ENCODE measurements around the gene CHST7. TPM values are rescaled to one million over a fixed set of nuclear protein-coding genes. Genes with fewer than 3 reads are reported as not detected.

The CHST7 gene
- total and polyA plus RNA-seq, 2 of the 8 experiments (the other 6 are each of a cell fraction or from before 2014, with no cell fraction given): 7.9 to 14.1 TPM

GRCh38 chrX:46595084-46595483 is 21.5 kb downstream of the CHST7 start:
- Histone ChIP-seq H3K27ac (ENCODE audit: low read depth, low read length) (no peak overlapping the region), H3K79me2 (ENCODE audit: control insufficient read depth in 1 of 2, insufficient read depth in 2 of 2, low read length in 2 of 2) (peaks cover 0 to 46% of the 10 kb centered on the region in 2 experiments; a peak in 2 of 4 replicates), H3K4me3 (ENCODE audit: extremely low read depth in 1 of 4, insufficient read depth in 2 of 4, low read depth in 3 of 4, low read length in 4 of 4) (no peak overlapping the region), H3K56ac (replicated peaks; ENCODE audit: insufficient read length, low read depth, low read length) (no peak overlapping the region), H3K18ac (ENCODE audit: extremely low read depth, low read length) (no peak overlapping the region), H4K5ac (ENCODE audit: insufficient read length, low read depth, low read length) (no peak overlapping the region), H3K79me1 (ENCODE audit: low read depth, low read length) (no peaks in the 10 kb centered on the region), H3K23ac (ENCODE audit: insufficient read length) (no peak overlapping the region), H3K23me2 (ENCODE audit: low read depth, low read length) (no peaks in the 10 kb centered on the region), H3K27me3 (replicated peaks in 1 of 4; ENCODE audit: control insufficient read depth in 3 of 4, extremely low read depth in 1 of 4, insufficient read depth in 3 of 4, low read length in 3 of 4) (no peaks in the 10 kb centered on the region), H3K4me1 (replicated peaks in 1 of 4; ENCODE audit: control insufficient read depth in 3 of 4, insufficient read depth in 4 of 4, low read length in 3 of 4) (no peaks in the 10 kb centered on the region), H2BK120ac (replicated peaks; ENCODE audit: low read depth, low read length) (no peak overlapping the region), H3K4me2 (ENCODE audit: insufficient read depth in 1 of 2, low read depth in 2 of 2, low read length in 2 of 2) (no peak overlapping the region), H3K9me3 (ENCODE audit: insufficient read depth in 2 of 2, low read depth in 1 of 2, low read length in 1 of 2) (no peaks in the 10 kb centered on the region), H2BK20ac (ENCODE audit: low read length) (no peak overlapping the region), H3K36me3 (ENCODE audit: control insufficient read depth in 2 of 4, insufficient read depth in 4 of 4, low read length in 3 of 4) (no peaks in the 10 kb centered on the region), H2BK15ac (ENCODE audit: low read length) (no peak overlapping the region), H2AFZ (ENCODE audit: low read length) (no peak overlapping the region), H2BK12ac (ENCODE audit: low read depth, low read length) (no peak overlapping the region), H4K91ac (replicated peaks; ENCODE audit: insufficient read length, low read length) (no peak overlapping the region), H4K20me1 (replicated peaks in 1 of 2; ENCODE audit: control insufficient read depth in 1 of 2, insufficient read depth in 2 of 2, low read length in 2 of 2) (no peaks in the 10 kb centered on the region), H4K8ac (ENCODE audit: extremely low read depth, insufficient read depth, low read length) (no peak overlapping the region), H3K14ac (ENCODE audit: insufficient read length) (no peak overlapping the region), H2AK5ac (ENCODE audit: low read depth, low read length) (no peak overlapping the region), H3K9ac (replicated peaks in 1 of 4; ENCODE audit: extremely low read depth in 1 of 4, low read depth in 3 of 4, low read length in 3 of 4) (no peak overlapping the region), H2BK5ac (ENCODE audit: low read depth, low read length) (no peak overlapping the region), H3K4ac (replicated peaks; ENCODE audit: insufficient read length, low read depth, low read length) (no peak overlapping the region)
- ChIA-PET POLR2A (ENCODE audit: partially characterized antibody) (no interaction called here), CTCF (ENCODE audit: partially characterized antibody) (no interaction called here)
- FAIRE-seq (no peak), DNase-seq (ENCODE audit: low read depth in 1 of 2, low spot score in 2 of 2) (no peak)
- 67% methylated on average over 1 of the region's 1 CpG; no CpG with 5 or more reads in 1 of the 2 experiments for WGBS, 2 experiments (ENCODE audit: extremely low coverage in 1 of 2, insufficient coverage in 1 of 2, insufficient read length in 1 of 2, insufficient replicate concordance in 2 of 2, low coverage in 1 of 2, low lambda C conversion rate in 2 of 2, missing lambda C conversion rate in 1 of 2)
- TF ChIP-seq JUN (IDR thresholded peaks at IDR 0.05; ENCODE audit: low read depth, low read length): no peak
- TF ChIP-seq CTCF (IDR thresholded peaks at IDR 0.05; ENCODE audit: control extremely low read depth in 1 of 3, insufficient read depth in 1 of 3, low read depth in 1 of 3, low read length in 3 of 3): no peak
- no peak for TF ChIP-seq CHD1 (IDR thresholded peaks at IDR 0.05; ENCODE audit: low read depth, low read length)
- no peak for TF ChIP-seq MAX (IDR thresholded peaks at IDR 0.05)
- no peak for TF ChIP-seq HDAC6 (IDR thresholded peaks at IDR 0.05; ENCODE audit: low read depth, low read length)
- no peak for TF ChIP-seq GTF2F1 (IDR thresholded peaks at IDR 0.05; ENCODE audit: borderline replicate concordance, low read depth, low read length)
- no peak for TF ChIP-seq JUND (IDR thresholded peaks at IDR 0.05; ENCODE audit: low read length)
- no peak for TF ChIP-seq CEBPB (IDR thresholded peaks at IDR 0.05; ENCODE audit: low read depth, low read length)
- no peak for TF ChIP-seq CBX5 (IDR thresholded peaks at IDR 0.05; ENCODE audit: low read depth, low read length)
- TF ChIP-seq ATF2 (IDR thresholded peaks at IDR 0.05; ENCODE audit: low read length): no peak
- TF ChIP-seq KDM4A (IDR thresholded peaks at IDR 0.05; ENCODE audit: low read depth, low read length, severe bottlenecking): no peak

All from H1 (cell line).